Measurements from ENCODE around the gene SULF2.

The SULF2 gene

GRCh38 chr20:47654370-47654769 lies 130.9 kb downstream of the SULF2 start:
- Histone ChIP-seq H3K9me3 (ENCODE audit: control insufficient read depth in 1 of 2, low read length in 2 of 2) (no peaks in the 10 kb centered on the region), H3K27ac (ENCODE audit: low read depth, low read length) (no peak overlapping the region), H3K9ac (ENCODE audit: low read depth in 1 of 2, low read length in 2 of 2) (no peak overlapping the region), H3K36me3 (ENCODE audit: control insufficient read depth in 1 of 2, insufficient read depth in 2 of 2, low read length in 2 of 2) (peaks cover 30 to 69% of the 10 kb centered on the region in 2 donors), H3K4me3 (ENCODE audit: low read depth in 1 of 2, low read length in 2 of 2) (no peak overlapping the region), H3K4me1 (ENCODE audit: control insufficient read depth in 1 of 2, insufficient read depth in 2 of 2, low read length in 2 of 2) (no peaks in the 10 kb centered on the region), H3K27me3 (ENCODE audit: control insufficient read depth in 1 of 2, insufficient read depth in 2 of 2, low read length in 2 of 2) (no peaks in the 10 kb centered on the region)

GRCh38 chr20:47653869-47654268 lies 131.4 kb downstream of the SULF2 start:
- no peak overlapping the region for H3K27ac ChIP-seq (ENCODE audit: low read depth, low read length)
- H3K27me3 ChIP-seq (ENCODE audit: control insufficient read depth in 1 of 2, insufficient read depth in 2 of 2, low read length in 2 of 2), result no peaks in the 10 kb centered on the region
- H3K4me3 ChIP-seq (ENCODE audit: low read depth in 1 of 2, low read length in 2 of 2), result no peak overlapping the region
- H3K4me1 ChIP-seq (ENCODE audit: control insufficient read depth in 1 of 2, insufficient read depth in 2 of 2, low read length in 2 of 2), result no peaks in the 10 kb centered on the region
- no peak overlapping the region for H3K9ac ChIP-seq (ENCODE audit: low read depth in 1 of 2, low read length in 2 of 2)
- no peaks in the 10 kb centered on the region for H3K9me3 ChIP-seq (ENCODE audit: control insufficient read depth in 1 of 2, low read length in 2 of 2)
- peaks cover 30 to 67% of the 10 kb centered on the region in 2 donors for H3K36me3 ChIP-seq (ENCODE audit: control insufficient read depth in 1 of 2, insufficient read depth in 2 of 2, low read length in 2 of 2)

GRCh38 chr20:47652794-47653193 lies 132.5 kb downstream of the SULF2 start:
- Histone ChIP-seq H3K4me1 (ENCODE audit: control insufficient read depth in 1 of 2, insufficient read depth in 2 of 2, low read length in 2 of 2) (no peaks in the 10 kb centered on the region), H3K27ac (ENCODE audit: low read depth, low read length) (no peak overlapping the region), H3K4me3 (ENCODE audit: low read depth in 1 of 2, low read length in 2 of 2) (no peak overlapping the region), H3K9ac (ENCODE audit: low read depth in 1 of 2, low read length in 2 of 2) (no peak overlapping the region), H3K9me3 (ENCODE audit: control insufficient read depth in 1 of 2, low read length in 2 of 2) (no peaks in the 10 kb centered on the region), H3K36me3 (ENCODE audit: control insufficient read depth in 1 of 2, insufficient read depth in 2 of 2, low read length in 2 of 2) (peaks cover 30 to 65% of the 10 kb centered on the region in 2 donors), H3K27me3 (ENCODE audit: control insufficient read depth in 1 of 2, insufficient read depth in 2 of 2, low read length in 2 of 2) (no peaks in the 10 kb centered on the region)

GRCh38 chr20:47652301-47652700 lies 133.0 kb downstream of the SULF2 start:
- Histone ChIP-seq H3K9ac (ENCODE audit: low read depth in 1 of 2, low read length in 2 of 2) (no peak overlapping the region), H3K4me3 (ENCODE audit: low read depth in 1 of 2, low read length in 2 of 2) (no peak overlapping the region), H3K27ac (ENCODE audit: low read depth, low read length) (no peak overlapping the region), H3K4me1 (ENCODE audit: control insufficient read depth in 1 of 2, insufficient read depth in 2 of 2, low read length in 2 of 2) (no peaks in the 10 kb centered on the region), H3K36me3 (ENCODE audit: control insufficient read depth in 1 of 2, insufficient read depth in 2 of 2, low read length in 2 of 2) (peaks cover 33 to 65% of the 10 kb centered on the region in 2 donors), H3K27me3 (ENCODE audit: control insufficient read depth in 1 of 2, insufficient read depth in 2 of 2, low read length in 2 of 2) (no peaks in the 10 kb centered on the region), H3K9me3 (ENCODE audit: control insufficient read depth in 1 of 2, low read length in 2 of 2) (no peaks in the 10 kb centered on the region)

DNA sequence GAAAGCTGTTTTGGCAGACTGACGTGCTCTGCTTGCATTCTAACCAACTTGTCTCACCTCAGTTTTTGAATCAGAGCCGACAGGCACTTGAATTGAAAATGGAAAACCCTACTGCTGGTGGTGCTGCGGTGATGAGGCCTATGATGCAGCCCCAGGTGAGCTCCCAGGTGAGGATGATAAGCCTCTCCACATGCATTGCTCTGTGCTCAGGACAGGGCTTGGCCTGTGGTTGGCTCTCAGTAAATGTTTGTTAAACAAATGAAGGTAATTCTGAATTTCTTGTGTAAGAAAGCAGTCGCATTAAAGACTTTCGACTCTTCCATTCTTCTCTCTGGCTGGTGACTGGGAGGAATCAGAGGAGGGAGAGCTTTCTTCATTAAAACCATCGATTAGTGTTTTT lies 136.3 kb downstream of the SULF2 start:
- Histone ChIP-seq H3K27me3 (ENCODE audit: control insufficient read depth in 1 of 2, insufficient read depth in 2 of 2, low read length in 2 of 2) (no peaks in the 10 kb centered on the region), H3K9ac (ENCODE audit: low read depth in 1 of 2, low read length in 2 of 2) (no peak overlapping the region), H3K27ac (ENCODE audit: low read depth, low read length) (no peak overlapping the region), H3K4me3 (ENCODE audit: low read depth in 1 of 2, low read length in 2 of 2) (no peak overlapping the region), H3K36me3 (ENCODE audit: control insufficient read depth in 1 of 2, insufficient read depth in 2 of 2, low read length in 2 of 2) (peaks cover 29 to 61% of the 10 kb centered on the region in 2 donors), H3K9me3 (ENCODE audit: control insufficient read depth in 1 of 2, low read length in 2 of 2) (no peaks in the 10 kb centered on the region), H3K4me1 (ENCODE audit: control insufficient read depth in 1 of 2, insufficient read depth in 2 of 2, low read length in 2 of 2) (no peaks in the 10 kb centered on the region)

DNA sequence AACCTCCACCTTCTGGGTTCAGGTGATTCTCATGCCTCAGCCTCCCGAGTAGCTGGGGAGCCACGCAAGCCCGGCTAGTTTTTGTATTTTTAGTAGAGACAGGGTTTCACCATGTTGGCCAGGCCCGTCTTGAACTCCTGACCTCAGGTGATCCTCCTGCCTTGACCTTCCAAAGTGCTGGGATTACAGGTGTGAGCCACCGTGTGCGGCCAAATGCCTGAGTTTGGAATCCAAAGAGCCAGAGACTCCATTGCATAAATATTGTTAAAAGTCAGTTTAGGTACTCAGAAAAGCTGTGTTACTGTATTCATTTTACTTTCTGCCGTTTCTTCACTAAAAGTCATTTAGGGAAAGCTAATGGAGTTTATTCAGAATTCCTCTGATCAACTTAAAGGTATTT lies 137.3 kb downstream of the SULF2 start:
- H3K27me3 ChIP-seq (ENCODE audit: control insufficient read depth in 1 of 2, insufficient read depth in 2 of 2, low read length in 2 of 2), result no peaks in the 10 kb centered on the region
- H3K9ac ChIP-seq (ENCODE audit: low read depth in 1 of 2, low read length in 2 of 2), result no peak overlapping the region
- no peak overlapping the region for H3K4me3 ChIP-seq (ENCODE audit: low read depth in 1 of 2, low read length in 2 of 2)
- no peaks in the 10 kb centered on the region for H3K4me1 ChIP-seq (ENCODE audit: control insufficient read depth in 1 of 2, insufficient read depth in 2 of 2, low read length in 2 of 2)
- H3K36me3 ChIP-seq (ENCODE audit: control insufficient read depth in 1 of 2, insufficient read depth in 2 of 2, low read length in 2 of 2), result peaks cover 26 to 51% of the 10 kb centered on the region in 2 donors
- H3K9me3 ChIP-seq (ENCODE audit: control insufficient read depth in 1 of 2, low read length in 2 of 2), result no peaks in the 10 kb centered on the region
- H3K27ac ChIP-seq (ENCODE audit: low read depth, low read length), result no peak overlapping the region

GRCh38 chr20:47645632-47646031 lies 139.6 kb downstream of the SULF2 start:
- Histone ChIP-seq H3K4me1 (ENCODE audit: control insufficient read depth in 1 of 2, insufficient read depth in 2 of 2, low read length in 2 of 2) (no peaks in the 10 kb centered on the region), H3K4me3 (ENCODE audit: low read depth in 1 of 2, low read length in 2 of 2) (no peak overlapping the region), H3K9me3 (ENCODE audit: control insufficient read depth in 1 of 2, low read length in 2 of 2) (no peaks in the 10 kb centered on the region), H3K27me3 (ENCODE audit: control insufficient read depth in 1 of 2, insufficient read depth in 2 of 2, low read length in 2 of 2) (no peaks in the 10 kb centered on the region), H3K9ac (ENCODE audit: low read depth in 1 of 2, low read length in 2 of 2) (no peak overlapping the region), H3K27ac (ENCODE audit: low read depth, low read length) (no peak overlapping the region), H3K36me3 (ENCODE audit: control insufficient read depth in 1 of 2, insufficient read depth in 2 of 2, low read length in 2 of 2) (peaks cover 20 to 39% of the 10 kb centered on the region in 2 donors)

- Histone ChIP-seq H3K4me3 (ENCODE audit: low read depth in 1 of 2, low read length in 2 of 2) (no peak overlapping the region), H3K9me3 (ENCODE audit: control insufficient read depth in 1 of 2, low read length in 2 of 2) (no peaks in the 10 kb centered on the region), H3K4me1 (ENCODE audit: control insufficient read depth in 1 of 2, insufficient read depth in 2 of 2, low read length in 2 of 2) (no peaks in the 10 kb centered on the region), H3K9ac (ENCODE audit: low read depth in 1 of 2, low read length in 2 of 2) (no peak overlapping the region), H3K36me3 (ENCODE audit: control insufficient read depth in 1 of 2, insufficient read depth in 2 of 2, low read length in 2 of 2) (peaks cover 24 to 44% of the 10 kb centered on the region in 2 donors), H3K27ac (ENCODE audit: low read depth, low read length) (no peak overlapping the region), H3K27me3 (ENCODE audit: control insufficient read depth in 1 of 2, insufficient read depth in 2 of 2, low read length in 2 of 2) (no peaks in the 10 kb centered on the region)
These were observed 142.7 kb downstream of the SULF2 start for GRCh38 chr20:47642624-47643023.

DNA sequence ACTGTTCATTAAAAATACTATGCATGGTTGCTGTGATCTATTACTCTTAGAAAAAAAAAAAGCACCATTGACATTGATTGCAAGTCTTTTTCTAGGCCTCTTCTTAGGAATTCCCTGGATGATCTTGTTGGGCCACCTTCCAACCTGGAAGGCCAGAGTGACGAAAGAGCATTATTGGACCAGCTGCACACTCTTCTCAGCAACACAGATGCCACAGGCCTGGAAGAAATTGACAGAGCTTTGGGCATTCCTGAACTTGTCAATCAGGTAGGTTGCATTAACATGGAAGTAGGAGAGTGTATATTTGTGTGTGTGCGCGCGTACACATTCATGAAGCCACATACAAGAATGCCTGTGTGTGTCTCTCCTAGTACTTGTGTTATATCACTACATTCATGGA lies 143.2 kb downstream of the SULF2 start:
- Histone ChIP-seq H3K36me3 (ENCODE audit: control insufficient read depth in 1 of 2, insufficient read depth in 2 of 2, low read length in 2 of 2) (peaks cover 19 to 41% of the 10 kb centered on the region in 2 donors), H3K9ac (ENCODE audit: low read depth in 1 of 2, low read length in 2 of 2) (no peak overlapping the region), H3K27ac (ENCODE audit: low read depth, low read length) (no peak overlapping the region), H3K4me3 (ENCODE audit: low read depth in 1 of 2, low read length in 2 of 2) (no peak overlapping the region), H3K27me3 (ENCODE audit: control insufficient read depth in 1 of 2, insufficient read depth in 2 of 2, low read length in 2 of 2) (no peaks in the 10 kb centered on the region), H3K4me1 (ENCODE audit: control insufficient read depth in 1 of 2, insufficient read depth in 2 of 2, low read length in 2 of 2) (no peaks in the 10 kb centered on the region), H3K9me3 (ENCODE audit: control insufficient read depth in 1 of 2, low read length in 2 of 2) (no peaks in the 10 kb centered on the region)

DNA sequence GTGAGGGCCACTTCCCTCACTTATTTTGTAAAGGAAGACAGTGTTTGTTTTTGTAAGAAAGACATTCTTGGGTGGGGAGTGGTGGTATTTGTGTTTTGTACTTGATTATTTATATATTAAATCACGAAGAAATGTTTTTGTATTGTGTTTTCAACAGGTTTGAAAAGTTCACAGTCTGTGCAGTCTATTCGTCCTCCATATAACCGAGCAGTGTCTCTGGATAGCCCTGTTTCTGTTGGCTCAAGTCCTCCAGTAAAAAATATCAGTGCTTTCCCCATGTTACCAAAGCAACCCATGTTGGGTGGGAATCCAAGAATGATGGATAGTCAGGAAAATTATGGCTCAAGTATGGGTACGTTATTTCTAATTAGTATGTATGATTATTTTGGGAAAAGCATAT lies 146.4 kb downstream of the SULF2 start:
- H3K9me3 ChIP-seq (ENCODE audit: control insufficient read depth in 1 of 2, low read length in 2 of 2), result no peaks in the 10 kb centered on the region
- H3K9ac ChIP-seq (ENCODE audit: low read depth in 1 of 2, low read length in 2 of 2), result no peak overlapping the region
- no peak overlapping the region for H3K27ac ChIP-seq (ENCODE audit: low read depth, low read length)
- H3K36me3 ChIP-seq (ENCODE audit: control insufficient read depth in 1 of 2, insufficient read depth in 2 of 2, low read length in 2 of 2), result peaks cover 19 to 50% of the 10 kb centered on the region in 2 donors
- H3K4me1 ChIP-seq (ENCODE audit: control insufficient read depth in 1 of 2, insufficient read depth in 2 of 2, low read length in 2 of 2), result no peaks in the 10 kb centered on the region
- no peaks in the 10 kb centered on the region for H3K27me3 ChIP-seq (ENCODE audit: control insufficient read depth in 1 of 2, insufficient read depth in 2 of 2, low read length in 2 of 2)
- H3K4me3 ChIP-seq (ENCODE audit: low read depth in 1 of 2, low read length in 2 of 2), result no peak overlapping the region

DNA sequence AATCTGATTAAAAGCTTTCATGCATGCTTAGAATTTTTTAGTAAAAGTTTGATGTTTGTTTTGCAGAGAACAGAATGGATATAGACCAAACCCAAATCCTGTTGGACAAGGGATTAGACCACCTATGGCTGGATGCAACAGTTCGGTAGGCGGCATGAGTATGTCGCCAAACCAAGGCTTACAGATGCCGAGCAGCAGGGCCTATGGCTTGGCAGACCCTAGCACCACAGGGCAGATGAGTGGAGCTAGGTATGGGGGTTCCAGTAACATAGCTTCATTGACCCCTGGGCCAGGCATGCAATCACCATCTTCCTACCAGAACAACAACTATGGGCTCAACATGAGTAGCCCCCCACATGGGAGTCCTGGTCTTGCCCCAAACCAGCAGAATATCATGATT lies 150.0 kb downstream of the SULF2 start:
- H3K9me3 ChIP-seq (ENCODE audit: control insufficient read depth in 1 of 2, low read length in 2 of 2), result no peaks in the 10 kb centered on the region
- H3K9ac ChIP-seq (ENCODE audit: low read depth in 1 of 2, low read length in 2 of 2), result no peak overlapping the region
- H3K4me1 ChIP-seq (ENCODE audit: control insufficient read depth in 1 of 2, insufficient read depth in 2 of 2, low read length in 2 of 2), result no peaks in the 10 kb centered on the region
- H3K36me3 ChIP-seq (ENCODE audit: control insufficient read depth in 1 of 2, insufficient read depth in 2 of 2, low read length in 2 of 2), result peaks cover 14 to 57% of the 10 kb centered on the region in 2 donors
- H3K27ac ChIP-seq (ENCODE audit: low read depth, low read length), result no peak overlapping the region
- H3K4me3 ChIP-seq (ENCODE audit: low read depth in 1 of 2, low read length in 2 of 2), result no peak overlapping the region
- H3K27me3 ChIP-seq (ENCODE audit: control insufficient read depth in 1 of 2, insufficient read depth in 2 of 2, low read length in 2 of 2), result no peaks in the 10 kb centered on the region
